ENCODE results near the gene NCAM1. TPM values are rescaled to one million over a fixed set of nuclear protein-coding genes. Genes with fewer than 3 reads are reported as not detected.

NCAM1 gene
- total RNA-seq, 2 donors from 2014 or later = 42.0 to 69.2 TPM

DNA sequence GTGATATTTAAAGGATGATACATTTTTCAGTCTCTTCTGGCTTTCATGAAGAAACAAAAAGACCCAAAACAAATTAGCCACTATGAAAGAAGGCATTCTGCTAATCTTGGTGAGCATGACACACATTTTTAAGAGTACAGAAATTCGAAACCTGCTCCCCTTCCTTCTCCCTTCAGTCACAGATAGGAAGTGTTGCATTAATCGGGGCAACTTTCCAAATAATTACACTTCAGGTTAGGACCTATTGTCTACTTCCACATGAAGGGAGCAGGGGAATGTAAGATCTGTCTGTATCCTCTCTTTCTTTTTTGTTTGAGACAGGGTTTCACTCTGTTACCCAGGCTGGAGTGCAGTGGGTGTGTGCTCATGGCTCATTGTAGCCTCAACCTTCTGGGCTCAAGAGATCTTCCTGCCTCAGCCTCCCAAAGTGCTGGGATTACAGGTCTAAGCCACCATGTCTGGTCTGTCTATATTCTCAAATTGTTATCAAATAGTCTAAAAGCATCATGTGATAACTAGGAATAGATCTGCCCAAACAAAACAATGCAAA lies 45.8 kb downstream of the NCAM1 start:
- ATAC-seq (ENCODE audit: insufficient number of reproducible peaks, low FRiP score, low read depth) = no peak
- no peak for DNase-seq (ENCODE audit: low spot score)
- H3K9me3 ChIP-seq = no peaks in the 10 kb centered on the region
- H3K27ac ChIP-seq = no peak overlapping the region
- H3K4me1 ChIP-seq (ENCODE audit: control insufficient read depth in 1 of 2, low read depth in 2 of 2) = no peaks in the 10 kb centered on the region
- H3K4me3 ChIP-seq = no peak overlapping the region
- TF ChIP-seq, protein P1, sequence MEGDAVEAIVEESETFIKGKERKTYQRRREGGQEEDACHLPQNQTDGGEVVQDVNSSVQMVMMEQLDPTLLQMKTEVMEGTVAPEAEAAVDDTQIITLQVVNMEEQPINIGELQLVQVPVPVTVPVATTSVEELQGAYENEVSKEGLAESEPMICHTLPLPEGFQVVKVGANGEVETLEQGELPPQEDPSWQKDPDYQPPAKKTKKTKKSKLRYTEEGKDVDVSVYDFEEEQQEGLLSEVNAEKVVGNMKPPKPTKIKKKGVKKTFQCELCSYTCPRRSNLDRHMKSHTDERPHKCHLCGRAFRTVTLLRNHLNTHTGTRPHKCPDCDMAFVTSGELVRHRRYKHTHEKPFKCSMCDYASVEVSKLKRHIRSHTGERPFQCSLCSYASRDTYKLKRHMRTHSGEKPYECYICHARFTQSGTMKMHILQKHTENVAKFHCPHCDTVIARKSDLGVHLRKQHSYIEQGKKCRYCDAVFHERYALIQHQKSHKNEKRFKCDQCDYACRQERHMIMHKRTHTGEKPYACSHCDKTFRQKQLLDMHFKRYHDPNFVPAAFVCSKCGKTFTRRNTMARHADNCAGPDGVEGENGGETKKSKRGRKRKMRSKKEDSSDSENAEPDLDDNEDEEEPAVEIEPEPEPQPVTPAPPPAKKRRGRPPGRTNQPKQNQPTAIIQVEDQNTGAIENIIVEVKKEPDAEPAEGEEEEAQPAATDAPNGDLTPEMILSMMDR (IDR thresholded peaks at IDR 0.05) = no peak
- H3K27me3 ChIP-seq (replicated peaks; ENCODE audit: insufficient read depth) = no peaks in the 10 kb centered on the region
- H3K36me3 ChIP-seq = no peaks in the 10 kb centered on the region

DNA sequence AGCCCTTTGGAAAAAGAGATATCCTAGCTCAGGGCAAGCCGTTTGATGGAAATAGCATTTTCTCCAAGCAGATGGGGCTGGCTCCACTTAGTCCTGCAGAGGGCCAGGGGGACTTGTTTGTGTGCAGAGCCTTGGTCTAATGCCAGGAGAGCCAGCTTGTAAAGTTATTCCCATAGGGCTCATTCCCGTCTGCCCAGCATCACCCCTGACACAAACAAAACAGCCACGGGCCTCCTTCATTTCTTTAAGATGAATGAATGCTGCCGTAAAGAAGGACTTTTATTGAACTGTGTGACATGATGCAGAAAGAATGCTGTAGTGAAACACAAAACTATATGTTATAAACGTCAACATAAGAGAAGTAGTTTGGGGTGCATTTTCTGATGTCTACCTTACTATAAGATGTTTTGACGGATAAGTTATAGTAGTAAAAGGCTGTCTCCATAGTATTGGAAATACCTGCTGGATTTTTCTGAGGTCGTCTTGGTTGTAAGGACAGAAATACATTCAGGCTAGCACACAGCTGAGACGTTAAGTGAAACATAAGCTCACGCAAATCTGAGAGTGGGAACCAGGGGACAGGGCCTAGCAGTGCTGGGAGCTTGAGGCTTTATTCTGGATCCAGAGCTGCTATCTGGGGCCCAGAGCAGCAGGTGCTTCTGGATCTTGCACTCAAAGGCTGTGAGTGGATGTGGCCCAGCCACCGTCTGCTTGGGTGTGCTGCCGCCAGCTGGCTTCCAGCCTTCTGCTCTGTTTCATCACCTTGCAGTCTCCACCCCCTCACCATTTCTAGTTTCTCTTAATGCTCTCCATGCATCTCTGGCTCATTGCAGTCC lies 53.3 kb downstream of the NCAM1 start:
- DNase-seq (ENCODE audit: low spot score) (no peak), ATAC-seq (ENCODE audit: insufficient number of reproducible peaks, low FRiP score, low read depth) (no peak)
- no peaks in the 10 kb centered on the region for H3K27me3 ChIP-seq (replicated peaks; ENCODE audit: insufficient read depth)
- H3K4me3 ChIP-seq = no peak overlapping the region
- no peak overlapping the region for H3K27ac ChIP-seq
- H3K9me3 ChIP-seq = no peaks in the 10 kb centered on the region
- no peaks in the 10 kb centered on the region for H3K36me3 ChIP-seq
- TF ChIP-seq, protein P1 (IDR thresholded peaks at IDR 0.05) = no peak
- peaks cover 0 to 19% of the 10 kb centered on the region in 2 donors for H3K4me1 ChIP-seq (ENCODE audit: control insufficient read depth in 1 of 2, low read depth in 2 of 2)

DNA sequence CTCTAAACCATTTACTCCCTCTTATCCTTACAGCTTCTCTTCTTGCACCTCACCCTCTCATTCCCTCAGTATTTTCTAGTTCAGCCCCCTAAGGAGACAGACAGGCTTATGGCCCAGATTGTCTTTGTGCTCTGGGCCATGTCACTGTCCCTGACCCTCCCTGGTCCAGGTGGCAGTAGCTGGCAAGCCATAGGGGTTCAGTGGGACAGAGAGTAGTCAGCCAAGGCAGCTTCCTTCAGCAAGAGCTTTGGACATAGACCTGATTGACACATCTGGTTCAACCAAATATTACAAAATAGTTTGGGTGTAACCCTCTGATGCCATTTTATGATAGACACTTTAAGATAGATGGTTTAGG lies 53.9 kb downstream of the NCAM1 start:
- H3K27ac ChIP-seq = no peak overlapping the region
- TF ChIP-seq, protein P1 (IDR thresholded peaks at IDR 0.05) = no peak
- H3K9me3 ChIP-seq = no peaks in the 10 kb centered on the region
- no peaks in the 10 kb centered on the region for H3K27me3 ChIP-seq (replicated peaks; ENCODE audit: insufficient read depth)
- ATAC-seq (ENCODE audit: insufficient number of reproducible peaks, low FRiP score, low read depth) (no peak), DNase-seq (ENCODE audit: low spot score) (no peak)
- H3K4me3 ChIP-seq = no peak overlapping the region
- peaks cover 0 to 19% of the 10 kb centered on the region in 2 donors for H3K4me1 ChIP-seq (ENCODE audit: control insufficient read depth in 1 of 2, low read depth in 2 of 2)
- H3K36me3 ChIP-seq = no peaks in the 10 kb centered on the region

DNA sequence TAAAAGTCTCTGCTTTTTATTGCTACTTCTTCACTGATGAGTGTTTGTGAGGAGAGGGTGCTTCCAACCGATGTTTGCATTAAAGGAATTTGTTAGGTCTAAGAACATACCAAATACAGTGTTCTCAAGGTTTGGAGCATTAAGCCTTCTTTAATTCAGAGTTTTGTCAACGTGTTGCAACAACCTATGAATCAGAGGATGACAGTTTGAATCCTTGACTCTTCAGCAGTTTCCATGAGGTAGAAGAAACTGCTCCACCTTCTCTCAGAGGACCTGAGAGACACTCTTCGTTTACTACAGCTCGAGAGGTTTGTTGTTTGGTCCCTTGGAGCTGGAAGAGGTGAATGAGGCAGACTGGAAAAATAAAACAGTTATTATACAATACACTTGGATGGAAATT lies 55.7 kb downstream of the NCAM1 start:
- Histone ChIP-seq H3K4me1 (ENCODE audit: control insufficient read depth in 1 of 2, low read depth in 2 of 2) (peaks cover 0 to 19% of the 10 kb centered on the region in 2 donors), H3K9me3 (no peaks in the 10 kb centered on the region), H3K27me3 (replicated peaks; ENCODE audit: insufficient read depth) (no peaks in the 10 kb centered on the region), H3K36me3 (no peaks in the 10 kb centered on the region), H3K4me3 (no peak overlapping the region), H3K27ac (no peak overlapping the region)
- ATAC-seq (ENCODE audit: insufficient number of reproducible peaks, low FRiP score, low read depth) (no peak), DNase-seq (ENCODE audit: low spot score) (no peak)
- TF ChIP-seq, protein P1 (IDR thresholded peaks at IDR 0.05) = no peak

DNA sequence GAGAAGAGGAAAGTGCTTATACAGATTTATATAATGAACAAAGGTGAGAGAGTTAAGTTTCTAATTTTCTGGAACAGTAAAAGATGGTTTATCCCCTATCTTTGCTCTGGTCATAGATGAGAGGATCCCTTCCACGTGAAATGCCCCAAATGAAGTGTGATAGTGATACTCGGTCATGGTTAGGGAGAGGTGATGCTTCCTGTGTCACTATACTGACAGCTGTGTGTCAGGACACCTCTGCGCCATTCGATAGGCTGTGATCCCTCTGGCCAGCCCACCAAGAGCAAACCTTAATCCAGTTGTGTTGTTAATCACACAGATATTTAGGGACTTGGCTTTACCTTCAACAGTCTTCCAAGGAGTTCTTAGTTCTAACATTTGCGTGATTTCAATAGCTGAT lies 57.7 kb downstream of the NCAM1 start:
- Histone ChIP-seq H3K27ac (no peak overlapping the region), H3K27me3 (replicated peaks; ENCODE audit: insufficient read depth) (no peaks in the 10 kb centered on the region), H3K4me3 (no peak overlapping the region), H3K36me3 (no peaks in the 10 kb centered on the region), H3K9me3 (no peaks in the 10 kb centered on the region), H3K4me1 (ENCODE audit: control insufficient read depth in 1 of 2, low read depth in 2 of 2) (peaks cover 0 to 12% of the 10 kb centered on the region in 2 donors)
- DNase-seq (ENCODE audit: low spot score) (no peak), ATAC-seq (ENCODE audit: insufficient number of reproducible peaks, low FRiP score, low read depth) (no peak)
- TF ChIP-seq, protein P1 (IDR thresholded peaks at IDR 0.05) = no peak

All from thoracic aorta (tissue), 2 donors.